ENCODE measurements around the gene RESF1.

RESF1 gene

DNA sequence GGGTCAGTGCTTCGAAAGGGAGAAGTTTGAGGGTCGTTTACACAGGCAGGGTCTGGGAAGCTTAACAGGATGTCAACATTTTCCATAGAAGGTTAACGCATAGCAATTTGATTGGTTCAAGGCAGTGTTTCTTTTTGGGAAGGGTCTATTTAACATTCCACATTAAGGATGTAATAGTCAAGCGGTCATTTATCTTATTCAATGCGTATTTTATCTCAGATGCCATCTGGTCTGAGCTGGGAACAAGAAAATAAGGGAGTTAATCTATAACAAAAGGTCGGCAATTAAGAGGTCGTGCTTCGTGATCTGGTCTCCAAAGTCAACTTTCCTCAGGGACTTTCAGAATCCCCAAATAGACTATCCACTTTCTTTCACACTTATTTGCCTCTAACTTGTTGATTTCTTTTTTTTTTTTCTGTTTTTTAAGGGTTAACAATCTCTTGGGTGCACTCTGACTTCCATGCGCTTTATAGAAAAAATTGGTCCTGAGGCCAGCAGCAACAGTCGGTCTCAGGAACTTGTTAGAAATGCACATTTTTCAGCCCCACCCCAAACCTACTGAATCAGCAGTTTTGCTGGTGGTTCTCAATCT lies 550 bp upstream of the RESF1 start:
- no peak for DNase-seq (ENCODE audit: low read depth in 2 of 2)

DNA sequence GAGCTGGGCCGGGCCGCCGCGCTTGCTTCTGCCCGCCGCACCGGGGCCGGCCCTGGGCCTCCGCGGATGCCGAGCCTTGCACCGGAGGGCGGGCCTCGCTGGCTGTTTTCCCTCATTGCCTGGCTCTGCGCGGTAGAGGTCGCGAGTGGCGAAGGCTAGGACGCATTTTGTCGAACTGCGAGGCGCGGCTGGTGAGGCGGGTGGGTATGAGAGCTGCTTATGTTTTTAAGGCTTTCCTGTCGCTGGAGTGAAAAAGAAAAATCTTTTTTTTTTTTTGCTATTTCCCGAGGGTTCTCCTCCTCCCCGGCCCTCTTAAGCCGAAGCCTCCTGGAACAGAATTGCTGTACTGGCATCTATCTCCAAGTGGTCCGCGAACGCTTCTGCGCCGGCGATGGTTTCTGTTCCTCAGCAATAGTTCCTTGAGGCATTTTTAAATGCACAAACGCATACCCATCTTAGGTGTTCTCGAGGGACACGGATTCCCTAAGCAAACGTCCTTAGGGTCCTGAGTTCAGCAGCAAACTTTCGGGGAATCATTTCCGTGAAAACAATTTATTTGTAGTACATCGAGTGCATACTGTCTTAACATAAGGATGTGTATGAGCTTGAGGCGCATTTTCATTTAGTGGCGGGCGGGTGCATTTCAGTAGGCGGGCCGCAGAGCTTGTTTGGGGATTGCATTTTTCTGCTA lies 631 bp downstream of the RESF1 start:
- peak; percentile 51 for DNase-seq (ENCODE audit: low read depth in 2 of 2)

DNA sequence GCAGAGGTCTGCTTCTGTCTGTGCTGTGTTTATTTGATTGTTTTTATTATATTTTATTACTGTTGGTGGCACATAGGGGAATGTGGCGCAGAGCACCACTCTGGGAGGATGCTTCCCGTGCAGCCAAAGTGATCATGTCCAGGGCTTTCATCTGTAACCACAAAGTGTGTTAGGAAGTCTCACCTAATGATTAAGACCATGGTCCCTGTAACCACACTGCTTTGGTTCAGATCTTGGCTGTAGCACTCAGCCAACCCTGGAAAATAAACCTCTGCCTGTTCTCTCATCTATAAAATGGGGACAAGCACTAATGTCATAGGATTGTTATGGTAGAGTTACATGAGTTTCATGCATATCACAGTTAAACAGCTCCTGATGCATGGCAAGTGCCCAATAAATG lies 1.9 kb downstream of the RESF1 start:
- no peak for DNase-seq (ENCODE audit: low read depth in 2 of 2)

DNA sequence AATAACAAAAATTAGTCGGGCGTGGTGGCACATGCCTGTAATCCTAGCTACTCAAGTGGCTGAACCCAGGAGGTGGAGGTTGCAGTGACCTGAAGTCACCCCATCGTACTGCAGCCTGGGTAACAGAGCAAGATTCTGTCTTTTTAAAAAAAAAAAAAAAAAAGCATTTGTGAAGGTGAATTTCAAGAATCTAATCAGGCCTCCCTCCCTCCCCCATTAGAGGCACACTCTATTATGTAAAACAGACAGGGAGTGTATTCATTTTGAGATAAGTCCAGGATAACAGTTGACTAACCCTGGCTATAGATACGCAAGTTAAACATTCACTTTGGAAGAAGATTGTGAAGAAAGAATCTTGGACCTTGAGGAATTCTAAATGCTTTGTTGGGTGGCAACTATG lies 2.9 kb downstream of the RESF1 start:
- DNase-seq (ENCODE audit: low read depth in 2 of 2): no peak

DNA sequence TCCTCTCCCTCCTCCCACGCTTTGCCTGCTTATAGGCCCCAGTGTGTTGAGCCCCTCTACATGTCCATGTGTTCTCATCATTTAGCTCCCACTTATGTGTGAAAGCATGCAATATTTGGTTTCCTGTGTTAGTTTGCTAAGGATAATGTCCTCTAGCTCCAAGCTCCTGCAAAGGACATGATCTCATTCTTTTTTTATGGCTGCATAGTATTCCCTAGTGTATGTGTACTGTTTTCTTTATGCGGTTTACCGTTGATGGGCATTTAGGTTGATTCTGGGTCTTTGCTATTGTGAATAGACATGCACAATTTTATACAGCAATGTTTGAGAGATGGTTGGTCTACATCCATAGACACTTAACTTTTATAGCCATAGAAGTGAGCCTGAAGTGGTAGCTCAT lies 5.1 kb downstream of the RESF1 start:
- DNase-seq (ENCODE audit: low read depth in 2 of 2): no peak

DNA sequence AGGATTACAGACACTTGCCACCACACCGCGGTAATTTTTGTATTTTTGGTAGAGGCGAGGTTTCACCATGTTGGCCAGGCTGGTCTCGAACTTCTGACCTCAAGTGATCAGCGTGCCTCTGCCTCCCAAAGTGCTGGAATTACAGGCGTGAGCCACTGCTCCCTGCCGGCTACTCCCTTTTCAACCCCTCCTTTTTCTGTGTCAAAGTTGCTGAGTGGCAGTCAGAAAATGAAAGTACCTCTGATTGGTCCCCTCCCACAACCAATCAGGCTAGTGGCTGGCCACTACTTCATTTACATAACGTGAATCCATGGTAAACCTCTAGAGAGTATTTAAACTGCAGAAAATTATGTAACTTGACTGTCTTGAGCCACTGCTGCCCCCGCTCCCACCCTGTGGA lies 5.9 kb downstream of the RESF1 start:
- DNase-seq (ENCODE audit: low read depth in 2 of 2): no peak

DNA sequence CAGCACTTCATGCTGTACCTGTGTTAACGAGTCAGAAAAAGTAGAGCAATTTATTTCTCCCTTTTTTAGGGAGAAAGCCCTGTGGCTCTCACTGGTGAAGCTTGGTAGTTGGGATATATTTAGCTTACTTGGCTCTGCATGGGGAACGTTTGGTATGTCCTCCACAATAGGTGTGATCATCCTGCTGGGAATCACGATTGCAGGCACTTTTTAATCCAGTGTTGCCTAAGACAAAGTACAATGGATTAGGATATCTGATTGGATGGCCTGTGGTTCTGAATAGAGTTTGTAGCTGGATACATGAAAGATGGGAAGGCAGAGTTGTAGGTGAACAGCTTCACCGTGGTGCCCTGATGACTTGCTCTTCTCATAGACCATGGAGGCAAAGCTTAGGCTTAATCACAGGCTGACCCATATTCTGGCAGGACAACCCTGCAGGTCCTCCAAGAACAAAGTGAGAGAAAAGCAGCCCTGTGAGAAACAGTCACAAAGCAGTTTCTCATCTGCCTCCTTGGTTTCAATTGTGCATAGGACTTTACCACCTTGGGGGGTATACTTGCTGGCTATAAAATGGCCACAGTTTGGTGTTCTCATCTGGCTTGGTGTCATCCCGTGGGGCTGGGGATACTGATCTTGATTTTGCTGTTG lies 7.5 kb downstream of the RESF1 start:
- no peak for DNase-seq (ENCODE audit: low read depth in 2 of 2)

DNA sequence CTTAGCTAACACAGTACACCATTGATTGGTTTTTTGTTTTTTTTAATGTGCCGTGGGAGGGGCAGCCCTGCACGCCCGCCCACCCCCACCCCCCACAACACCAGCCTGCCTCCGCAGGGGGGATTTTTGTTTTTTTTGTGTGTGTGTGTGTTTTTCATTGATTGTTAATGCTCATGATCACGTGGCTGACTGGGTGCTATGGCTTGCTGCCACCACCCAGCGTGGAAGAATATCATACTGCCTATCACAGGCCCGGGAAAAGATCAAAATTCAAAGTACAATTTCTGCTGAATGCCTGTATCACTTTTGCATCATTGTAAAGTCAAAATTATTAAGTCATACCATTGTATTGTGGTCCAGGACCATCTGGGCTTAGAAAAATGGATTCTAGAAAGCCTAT lies 8.3 kb downstream of the RESF1 start:
- no peak for DNase-seq (ENCODE audit: low read depth in 2 of 2)

DNA sequence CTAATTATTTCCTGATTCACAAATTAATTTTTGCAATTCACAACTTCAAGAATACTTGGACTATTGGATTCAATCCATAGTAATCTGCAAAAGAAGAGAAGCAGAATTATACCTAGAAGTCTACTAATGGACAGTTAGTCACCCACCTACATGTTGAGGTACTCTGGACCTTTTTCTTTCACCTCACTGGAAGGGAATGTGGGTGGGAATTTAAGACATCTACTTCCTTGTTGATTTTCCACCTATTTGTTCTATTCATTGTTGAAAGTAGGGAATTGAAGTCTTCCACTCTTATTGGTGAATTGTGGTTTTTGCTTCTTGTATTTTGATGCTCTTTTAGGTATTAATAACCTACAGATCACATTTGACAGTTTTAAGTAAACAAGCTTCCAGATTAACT lies 11.0 kb downstream of the RESF1 start:
- no peak for DNase-seq (ENCODE audit: low read depth in 2 of 2)

DNA sequence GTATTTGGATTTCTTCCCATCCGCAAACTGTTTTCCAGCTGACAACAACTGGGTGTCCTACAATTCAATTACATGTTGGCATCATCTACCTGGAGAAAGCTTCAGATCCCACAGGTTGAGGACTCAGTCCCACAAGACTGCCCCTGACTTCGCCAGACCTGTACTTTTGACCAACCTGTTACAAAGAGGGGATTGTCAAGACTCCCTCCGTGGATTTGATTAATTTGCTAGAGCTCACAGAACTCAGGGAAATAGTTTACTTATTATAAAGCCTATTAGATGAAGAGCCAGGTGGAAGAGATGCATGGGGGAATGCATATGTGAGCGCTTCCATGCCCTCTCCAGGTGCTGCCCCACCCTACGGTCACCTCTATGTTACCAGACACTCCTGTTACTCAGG lies 14.6 kb downstream of the RESF1 start:
- no peak for DNase-seq (ENCODE audit: low read depth in 2 of 2)

DNA sequence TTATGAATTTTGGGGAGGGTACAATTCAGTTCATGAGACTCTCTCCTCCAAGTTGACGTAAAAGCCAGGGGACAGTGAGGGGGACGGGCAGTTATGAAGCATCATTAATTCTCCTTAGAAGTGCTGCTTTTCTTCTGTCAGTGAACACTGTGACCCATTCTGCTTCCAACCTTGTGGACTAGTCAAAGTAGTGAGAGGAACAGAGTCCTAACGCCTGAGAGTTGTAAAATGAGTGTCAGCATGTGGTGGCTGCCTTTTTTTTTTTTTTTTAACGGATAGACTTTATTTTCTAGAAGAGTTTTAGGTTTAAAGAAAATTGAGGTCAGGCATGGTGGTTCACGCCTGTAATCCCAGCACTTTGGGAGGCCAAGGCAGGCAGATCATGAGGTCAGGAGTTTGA lies 15.5 kb downstream of the RESF1 start:
- DNase-seq (ENCODE audit: low read depth in 2 of 2): no peak

DNA sequence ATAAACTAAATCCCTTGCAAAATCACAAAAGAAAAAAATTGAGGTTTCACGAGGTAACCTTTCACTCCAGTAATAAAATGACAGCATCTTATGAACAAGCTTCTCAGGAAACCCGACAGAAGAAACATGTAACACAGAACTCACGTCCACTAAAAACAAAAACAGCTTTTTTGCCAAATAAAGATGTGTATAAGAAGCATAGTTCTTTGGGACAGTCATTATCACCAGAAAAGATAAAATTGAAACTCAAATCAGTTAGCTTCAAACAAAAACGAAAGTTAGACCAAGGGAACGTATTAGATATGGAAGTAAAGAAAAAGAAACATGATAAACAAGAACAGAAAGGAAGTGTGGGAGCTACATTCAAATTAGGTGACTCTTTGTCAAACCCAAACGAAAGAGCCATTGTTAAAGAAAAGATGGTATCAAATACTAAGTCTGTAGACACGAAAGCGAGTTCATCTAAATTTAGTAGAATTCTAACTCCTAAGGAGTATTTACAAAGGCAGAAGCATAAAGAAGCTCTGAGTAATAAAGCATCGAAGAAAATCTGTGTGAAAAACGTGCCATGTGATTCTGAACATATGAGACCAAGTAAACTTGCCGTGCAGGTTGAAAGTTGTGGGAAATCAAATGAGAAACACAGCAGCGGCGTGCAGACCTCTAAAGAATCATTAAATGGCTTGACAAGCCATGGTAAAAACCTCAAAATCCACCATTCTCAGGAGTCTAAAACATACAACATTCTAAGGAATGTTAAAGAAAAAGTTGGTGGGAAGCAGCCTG lies 25.8 kb downstream of the RESF1 start:
- DNase-seq (ENCODE audit: low read depth in 2 of 2): no peak

DNA sequence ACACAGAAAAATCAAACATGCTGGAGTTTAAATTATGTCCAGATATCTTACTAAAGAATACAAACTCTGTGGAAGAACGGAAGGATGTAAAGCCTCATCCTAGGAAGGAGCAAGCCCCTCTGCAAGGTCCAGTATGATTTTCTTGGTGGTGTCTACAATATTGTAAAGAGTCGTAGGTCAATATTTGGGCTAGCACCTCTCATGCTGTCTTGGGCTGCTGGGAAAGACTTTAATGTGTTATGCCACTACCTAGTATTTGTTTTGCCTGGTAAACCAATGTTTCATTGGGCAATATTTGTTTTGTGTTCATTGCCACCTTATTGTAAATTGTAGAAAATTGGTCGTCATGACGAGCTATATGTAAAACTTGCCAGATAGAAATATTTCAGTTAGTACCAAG lies 26.6 kb downstream of the RESF1 start:
- DNase-seq (ENCODE audit: low read depth in 2 of 2): no peak

DNA sequence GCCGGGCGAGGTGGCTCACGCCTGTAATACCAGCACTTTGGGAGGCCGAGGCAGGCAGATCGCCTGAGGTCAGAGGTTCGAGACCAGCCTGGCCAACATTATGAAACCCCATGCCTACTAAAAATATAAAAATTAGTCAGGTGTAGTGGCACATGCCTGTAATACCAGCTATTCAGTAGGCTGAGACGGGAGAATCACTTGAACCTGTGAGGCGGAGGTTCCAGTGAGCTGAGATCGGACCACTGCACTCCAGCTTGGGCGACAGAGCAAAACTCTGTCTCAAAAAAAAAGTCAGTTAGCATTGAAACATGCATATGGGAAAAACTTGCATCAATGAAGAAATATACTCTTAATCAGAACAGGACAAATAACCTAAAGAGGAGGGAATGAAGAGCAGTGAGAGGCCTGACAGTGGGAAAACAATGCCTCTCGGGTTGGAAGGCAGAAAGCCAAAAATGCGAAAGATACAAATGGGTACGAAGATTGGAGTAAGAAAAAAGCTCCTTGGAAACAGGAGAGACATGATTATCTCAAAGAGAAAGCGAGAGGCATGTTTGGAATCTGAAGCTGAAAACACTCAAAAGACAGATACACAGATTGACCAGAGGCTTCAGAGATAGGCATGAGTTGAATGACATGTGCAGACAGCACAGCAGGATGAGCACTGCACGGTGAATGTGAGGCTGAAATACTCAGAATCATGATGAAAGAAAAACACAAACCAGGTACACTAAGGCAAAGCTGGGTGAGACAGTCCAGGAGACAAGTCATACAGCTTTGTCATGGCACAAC lies 30.6 kb downstream of the RESF1 start:
- no peak for DNase-seq (ENCODE audit: low read depth in 2 of 2)

DNA sequence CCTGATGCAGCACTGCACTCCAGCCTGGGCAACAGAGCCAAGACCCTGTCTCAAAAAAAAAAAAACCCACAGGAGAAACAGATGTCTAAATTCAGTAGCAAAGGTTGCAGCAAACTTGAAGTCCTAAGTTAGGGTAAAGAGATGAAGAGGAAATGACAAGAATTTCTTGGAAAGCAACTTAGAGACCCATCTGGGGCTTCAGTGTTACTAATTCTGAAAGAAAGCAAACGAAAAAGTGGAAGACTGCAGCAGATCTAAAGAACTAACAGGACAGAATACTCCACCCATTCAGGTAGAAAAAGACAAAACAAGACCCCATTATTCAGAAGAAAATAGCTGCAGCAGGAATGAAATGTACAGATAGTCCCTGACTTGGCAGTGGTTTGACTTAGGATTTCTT lies 31.9 kb downstream of the RESF1 start:
- DNase-seq (ENCODE audit: low read depth in 2 of 2): no peak

DNA sequence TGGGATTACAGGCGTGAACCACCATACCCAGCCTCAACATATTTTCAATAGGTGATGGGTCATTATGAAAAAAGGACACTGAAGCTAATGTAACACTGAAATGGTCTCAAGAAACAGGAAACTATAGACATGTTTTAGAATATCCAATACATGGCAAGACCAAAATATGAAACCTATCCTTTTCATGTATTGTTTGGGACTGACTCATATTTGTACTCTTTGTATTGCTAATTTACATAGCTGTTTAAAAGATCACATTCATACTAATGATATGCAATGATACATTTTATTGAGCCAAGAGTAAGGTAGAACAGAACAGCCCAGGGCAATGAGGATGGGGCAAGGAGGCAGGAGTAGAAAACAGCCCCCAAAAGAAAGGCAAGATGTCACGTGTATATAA lies 32.6 kb downstream of the RESF1 start:
- no peak for DNase-seq (ENCODE audit: low read depth in 2 of 2)

DNA sequence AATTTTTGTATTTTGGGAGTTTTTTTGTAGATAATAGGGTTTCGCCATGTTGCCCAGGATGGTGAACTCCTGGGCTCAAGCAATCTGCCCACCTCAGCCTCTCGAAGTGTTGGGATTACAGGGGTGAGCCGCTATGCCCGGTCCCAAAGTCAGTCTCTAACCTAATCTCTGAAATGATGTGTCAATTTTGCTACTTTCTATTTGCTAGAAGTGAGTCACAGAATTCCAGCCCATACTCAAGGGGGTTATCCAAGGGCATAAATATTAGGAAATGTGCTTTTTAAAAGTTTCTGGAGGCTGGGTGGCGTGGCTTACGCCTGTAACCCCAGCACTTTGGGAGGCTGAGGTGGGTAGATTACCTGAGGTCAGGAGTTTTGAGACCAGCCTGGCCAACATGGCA lies 40.5 kb downstream of the RESF1 start:
- no peak for DNase-seq (ENCODE audit: low read depth in 2 of 2)

DNA sequence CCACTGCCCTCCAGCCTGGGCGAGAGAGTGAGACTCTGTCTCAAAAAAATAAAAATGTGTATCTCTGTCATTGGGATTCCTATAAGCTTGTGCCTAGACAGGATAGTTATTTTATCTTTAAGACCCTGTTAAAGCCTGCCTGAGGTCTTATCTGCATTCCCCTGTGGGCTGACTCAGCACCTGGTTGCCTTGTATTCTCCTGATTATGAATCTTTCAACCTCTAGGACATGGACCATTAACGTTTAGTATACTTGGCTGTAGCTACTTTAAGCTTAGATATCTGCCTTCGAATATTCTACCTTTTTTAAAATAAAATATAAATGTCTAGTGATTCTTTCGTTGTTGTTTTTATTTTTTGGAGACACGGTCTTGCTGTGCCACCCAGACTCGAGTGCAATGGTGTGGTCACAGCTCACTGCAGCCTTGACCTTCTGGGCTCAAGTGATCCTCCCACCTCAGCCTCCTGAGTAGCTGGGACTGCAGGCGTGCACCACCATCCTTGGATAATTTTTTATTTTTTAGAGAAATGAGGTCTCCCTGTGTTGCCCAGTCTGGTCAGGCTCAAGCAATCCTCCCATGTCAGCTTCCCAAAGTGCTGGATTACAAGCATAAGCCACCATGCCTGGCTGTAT lies 41.3 kb downstream of the RESF1 start:
- no peak for DNase-seq (ENCODE audit: low read depth in 2 of 2)

DNA sequence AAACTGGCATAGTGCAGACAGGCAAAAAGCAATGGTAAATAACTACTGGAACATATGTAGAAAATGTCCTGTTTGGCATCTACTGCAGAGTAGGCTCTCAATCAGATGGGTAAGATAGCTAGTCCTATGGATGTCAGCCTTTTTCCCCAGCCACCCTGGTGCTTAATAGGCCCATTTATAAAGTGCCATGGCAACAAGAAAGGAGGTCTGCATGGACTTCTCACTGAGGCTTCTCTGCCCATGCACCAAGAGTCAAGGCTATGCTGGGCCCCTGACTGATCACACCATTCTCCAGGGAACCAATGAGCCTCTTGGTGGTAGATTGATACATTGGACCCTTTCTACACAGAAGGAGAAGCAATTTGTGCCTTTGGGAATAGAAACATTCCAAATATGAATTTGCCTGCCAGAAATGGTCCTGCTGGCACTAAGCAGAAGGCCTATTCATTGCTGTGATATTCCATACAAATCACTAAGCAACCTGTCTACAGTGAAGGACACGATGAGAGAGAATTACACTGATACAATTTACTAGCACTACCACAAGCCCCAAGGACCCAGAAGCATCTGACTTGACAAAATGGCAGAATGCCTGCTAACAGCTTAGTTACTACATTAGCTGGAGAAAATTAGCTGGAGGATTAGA lies 43.8 kb downstream of the RESF1 start:
- DNase-seq (ENCODE audit: low read depth in 2 of 2): no peak

DNA sequence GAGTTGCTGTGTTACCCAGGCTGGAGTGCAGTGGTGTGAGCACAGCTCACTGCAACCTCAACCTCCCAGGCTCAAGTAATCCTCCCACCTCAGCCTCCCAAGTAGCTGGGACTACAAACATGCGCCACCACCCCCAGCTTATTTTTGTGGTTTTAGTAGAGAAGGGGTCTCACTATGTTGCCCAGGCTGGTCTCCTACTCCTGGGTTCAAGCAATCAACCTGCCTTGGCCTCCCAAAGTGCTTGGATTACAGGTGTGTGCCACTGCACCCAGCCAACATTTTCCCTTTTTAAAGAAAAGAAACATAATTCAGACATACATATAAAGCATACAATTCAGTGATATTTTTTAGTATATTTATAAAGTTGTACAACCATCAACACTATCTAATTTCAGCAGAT lies 44.4 kb downstream of the RESF1 start:
- no peak for DNase-seq (ENCODE audit: low read depth in 2 of 2)

Measured in stimulated activated CD4-positive, alpha-beta T cell treated with anti-CD3 and anti-CD28 coated beads, Interleukin-4, amount 100 ng/mL, for 48 hours (primary cell).